ENCODE data around the gene PLCXD3.

GRCh38 chr5:41286696-41287095 is 223.7 kb downstream of the PLCXD3 start:
- TF ChIP-seq CTCF (conservative IDR thresholded peaks at IDR 0.05; ENCODE audit: low read length) (no peak), EZH2phosphoT487 (IDR thresholded peaks at IDR 0.05; ENCODE audit: borderline replicate concordance) (no peak)
